DOHH2 (cell line): ENCODE data around the gene PDE4B.

Experiments used
- CTCF ChIP-seq: fragments of 200-600 bp; sonication (generic); IDR thresholded peaks from one replicate; pipeline ENCODE4 v1.5.1; 2014; ENCODE audit warnings: antibody characterized with exemption, mild to moderate bottlenecking, low read depth, low read length; ENCODE audit not compliant: poor library complexity, severe bottlenecking
- EZH2phosphoT487 ChIP-seq: fragments of 200-600 bp; sonication (generic); IDR thresholded peaks from 2 replicates; pipeline ENCODE4 v1.6.1; 2017; ENCODE audit warnings: borderline replicate concordance, mild to moderate bottlenecking, antibody characterized with exemption, low read length, moderate library complexity, mixed read lengths

GRCh38 chr1:65939191-65939590 lies 146.5 kb downstream of the PDE4B start:
- TF ChIP-seq CTCF (no peak), EZH2phosphoT487 (no peak)
